Urinary bladder (tissue), 4 donors: Measurements from ENCODE around the gene ANXA5. TPM values are rescaled to one million over a fixed set of nuclear protein-coding genes. Genes with fewer than 3 reads are reported as not detected.

ENCODE experiments used
- DNase-seq: peaks from one replicate; pipeline ENCODE4 v3.0.0-alpha.2; 2015; ENCODE audit errors: extremely low spot score
- H3K27ac ChIP-seq: one replicate; pipeline ENCODE4 v1.5.1; 2013; ENCODE audit warnings: low read depth, mild to moderate bottlenecking, moderate library complexity
- H3K36me3 ChIP-seq: one replicate; pipeline ENCODE4 v1.6.1; 2013; ENCODE audit warnings: mild to moderate bottlenecking, moderate library complexity; ENCODE audit not compliant: insufficient read depth
- H3K4me1 ChIP-seq: one replicate; pipeline ENCODE4 v1.6.1; 2013; ENCODE audit warnings: mild to moderate bottlenecking, moderate library complexity; ENCODE audit not compliant: insufficient read depth
- H3K4me3 ChIP-seq: one replicate; pipeline ENCODE4 v1.5.1; 2013; ENCODE audit warnings: low read depth, low read length
- WGBS: extraction: QIAGEN DNeasy Blood & Tissue Kit; methylation state at CpG from one replicate; pipeline ENCODE4 v1.1.7; 2013; 5-methylcytosine and 5-hydroxymethylcytosine counted together
- polyA plus RNA-seq: library from polyadenylated mRNA; stranded (reverse); fragments of 200-250 nt; gene quantifications from one replicate; pipeline ENCODE4 v1.2.3, GENCODE V29; 2013
- total RNA-seq: library from RNA; depleted of rRNA; stranded (reverse); fragments of >200 nt; gene quantifications from one replicate; pipeline ENCODE4 v1.2.3, GENCODE V29; 2014
- donor health status: healthy with polysubstance abuse.
- donor health status: healthy.

ANXA5 gene
- total and polyA plus RNA-seq, 2 donors: 248 to 314 TPM

DNA sequence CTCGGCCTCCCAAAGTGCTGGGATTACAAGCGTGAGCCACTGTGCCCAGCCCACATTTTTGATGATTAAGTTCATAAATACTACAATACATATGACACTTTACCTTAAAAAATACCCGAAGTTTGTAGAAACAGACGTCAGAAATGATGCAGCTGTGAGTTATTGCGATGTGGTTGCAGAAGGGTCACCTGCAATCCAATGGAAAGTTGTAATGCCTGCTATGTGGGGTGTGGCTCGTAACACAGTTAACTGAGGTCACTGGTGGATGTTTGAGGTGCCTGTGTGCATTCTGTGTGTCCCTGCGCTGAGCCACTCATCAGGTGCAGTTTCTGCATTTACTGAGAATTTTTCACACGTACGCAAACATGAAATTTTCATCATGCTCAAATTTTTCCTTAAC, 64.1 kb downstream of the ANXA5 start:
- Histone ChIP-seq H3K36me3 (no peaks in the 10 kb centered on the region), H3K27ac (no peak overlapping the region), H3K4me3 (no peak overlapping the region), H3K4me1 (no peaks in the 10 kb centered on the region)
- no peak for DNase-seq
- 88% methylated on average over 9 of the region's 9 CpGs for WGBS

Other genes starting within 250 kb of the ANXA5 start
- 0.21 TPM for gene SMIM43, start 68.2 kb upstream of the ANXA5 start, total RNA-seq
- gene SMIM43, start 68.2 kb upstream of the ANXA5 start, polyA plus RNA-seq: 0.25 TPM
- gene EXOSC9, start 104.3 kb upstream of the ANXA5 start, total RNA-seq: 30.1 TPM
- gene EXOSC9, start 104.3 kb upstream of the ANXA5 start, polyA plus RNA-seq: 20.3 TPM
- gene CCNA2, start 126.9 kb upstream of the ANXA5 start, total RNA-seq: 34.3 TPM
- 0.94 TPM for gene CCNA2, start 126.9 kb upstream of the ANXA5 start, polyA plus RNA-seq
- gene BBS7, start 173.5 kb upstream of the ANXA5 start, total RNA-seq: 29.2 TPM
- gene BBS7, start 173.5 kb upstream of the ANXA5 start, polyA plus RNA-seq: 13.0 TPM